GM23338 (cell line): Measurements from ENCODE around the gene DHX29. TPM values are rescaled to one million over a fixed set of nuclear protein-coding genes. Genes with fewer than 3 reads are reported as not detected.

Source experiments
- ATAC-seq: fragments of 200-7000 bp; cut with Tn5 transposase; 3 replicates; pipeline ENCODE4 v1.9.1; 2020
- DNase-seq: peaks from one replicate; pipeline ENCODE4 v3.0.0-alpha.2; 2015; ENCODE audit warnings: low spot score
- H2AFZ ChIP-seq: fragments of 200-600 bp; sonication (generic); 2 replicates; pipeline ENCODE4 v1.8.0; 2016; ENCODE audit warnings: antibody characterized with exemption, mild to moderate bottlenecking, moderate library complexity
- H3F3A ChIP-seq: fragments of 200-600 bp; sonication (generic); replicated peaks from 2 replicates; pipeline ENCODE4 v1.8.0; 2017; ENCODE audit warnings: antibody characterized with exemption, mixed run types, low read depth
- H3K27ac ChIP-seq: fragments of 200-600 bp; sonication (generic); 2 replicates; pipeline ENCODE4 v1.6.1; 2016; ENCODE audit warnings: low read depth
- H3K27me3 ChIP-seq: fragments of 200-600 bp; sonication (generic); 2 replicates; pipeline ENCODE4 v1.8.0; 2016; ENCODE audit warnings: mild to moderate bottlenecking, mixed run types, moderate library complexity; ENCODE audit not compliant: insufficient read depth
- H3K36me3 ChIP-seq: fragments of 200-600 bp; sonication (generic); 2 replicates; pipeline ENCODE4 v1.8.0; 2016; ENCODE audit warnings: mild to moderate bottlenecking; ENCODE audit not compliant: insufficient read depth
- H3K4me1 ChIP-seq: fragments of 200-600 bp; sonication (generic); 2 replicates; pipeline ENCODE4 v1.8.0; 2016; ENCODE audit warnings: mild to moderate bottlenecking, moderate library complexity; ENCODE audit not compliant: insufficient read depth
- H3K4me2 ChIP-seq: fragments of 200-600 bp; sonication (generic); 2 replicates; pipeline ENCODE4 v1.7.1; 2017; ENCODE audit warnings: mixed run types
- H3K4me3 ChIP-seq: fragments of 200-600 bp; sonication (generic); 2 replicates; pipeline ENCODE4 v1.6.1; 2016; ENCODE audit warnings: mixed run types
- H3K79me2 ChIP-seq: fragments of 200-600 bp; sonication (generic); replicated peaks from 2 replicates; pipeline ENCODE4 v1.8.0; 2017; ENCODE audit warnings: mild to moderate bottlenecking; ENCODE audit not compliant: insufficient read depth
- H3K9me2 ChIP-seq: fragments of 200-600 bp; sonication (generic); 2 replicates; pipeline ENCODE4 v1.8.0; 2017; ENCODE audit not compliant: insufficient read depth
- H4K20me1 ChIP-seq: fragments of 200-600 bp; sonication (generic); replicated peaks from 2 replicates; pipeline ENCODE4 v1.8.0; 2017; ENCODE audit warnings: mild to moderate bottlenecking; ENCODE audit not compliant: insufficient read depth
- H3K27ac Mint-ChIP-seq: 2 replicates; pipeline ENCODE4 v1.8.0; 2020; ENCODE audit warnings: inconsistent platforms, mild to moderate bottlenecking, moderate library complexity, mixed read lengths
- H3K27me3 Mint-ChIP-seq: 3 replicates; pipeline ENCODE4 v1.8.0; 2022; ENCODE audit warnings: low read depth, mild to moderate bottlenecking, moderate library complexity, mixed read lengths, inconsistent platforms; ENCODE audit not compliant: insufficient read depth, poor library complexity
- H3K36me3 Mint-ChIP-seq: 3 replicates; pipeline ENCODE4 v1.8.0; 2021; ENCODE audit warnings: low read depth, mild to moderate bottlenecking, inconsistent platforms, moderate library complexity, mixed read lengths
- H3K4me1 Mint-ChIP-seq: 3 replicates; pipeline ENCODE4 v1.8.0; 2020; ENCODE audit warnings: mild to moderate bottlenecking, inconsistent platforms, mixed read lengths
- H3K4me3 Mint-ChIP-seq: 3 replicates; pipeline ENCODE4 v1.8.0; 2021; ENCODE audit warnings: moderate library complexity, mild to moderate bottlenecking, inconsistent platforms, mixed read lengths
- H3K9me3 Mint-ChIP-seq: 3 replicates; pipeline ENCODE4 v1.8.0; 2020; ENCODE audit warnings: moderate library complexity, mild to moderate bottlenecking, inconsistent platforms, mixed read lengths
- CTCF ChIP-seq, 2 experiments: fragments of 200-600 bp in 1 of 2; sonication (generic) in 1 of 2; conservative IDR thresholded peaks; 2 replicates each; pipeline versions ENCODE4 v1.5.1 to v1.6.1; 2016 to 2017; ENCODE audit warnings: antibody characterized with exemption in 2 of 2, low read depth in 2 of 2, mild to moderate bottlenecking in 2 of 2, moderate library complexity in 1 of 2
- EZH2 ChIP-seq: fragments of 200-600 bp; sonication (generic); IDR thresholded peaks from one replicate; pipeline ENCODE4 v1.8.0; 2017; ENCODE audit warnings: antibody characterized with exemption, mild to moderate bottlenecking, low read depth; ENCODE audit not compliant: unreplicated experiment
- EZH2phosphoT487 ChIP-seq: fragments of 200-600 bp; sonication (generic); IDR thresholded peaks from one replicate; pipeline ENCODE4 v1.8.1; 2018; ENCODE audit warnings: antibody characterized with exemption; ENCODE audit not compliant: unreplicated experiment
- NANOG ChIP-seq: IDR thresholded peaks from 2 replicates; pipeline ENCODE4 v1.6.1; 2016; ENCODE audit warnings: antibody characterized with exemption, borderline replicate concordance
- ZNF114 ChIP-seq: fragments of 250-450 bp; sonication (Bioruptor Pico); IDR thresholded peaks from 2 replicates; pipeline ENCODE4 v1.5.0; 2020; ENCODE audit warnings: mild to moderate bottlenecking, moderate library complexity
- polyA plus RNA-seq: library from polyadenylated mRNA; unstranded; fragments of >200 nt; fragmentation: Nextera tagmentation; extraction: Ambion mirVana; gene quantifications from 2 replicates; pipeline ENCODE4 v1.2.1, GENCODE V29; 2016
- total RNA-seq: library from RNA; depleted of rRNA; stranded (reverse); fragments of >200 nt; shearing (Covaris generic); gene quantifications from 2 replicates; pipeline ENCODE4 v1.2.3, GENCODE V29; 2014
- TF ChIP-seq, protein P1 (sequence below): IDR thresholded peaks from 2 replicates; pipeline ENCODE4 v1.6.1; 2016; ENCODE audit warnings: antibody characterized with exemption

Gene DHX29
- total and polyA plus RNA-seq, 2 experiments from 2014 or later = 34.6 to 137 TPM

- H3K27ac Mint-ChIP-seq = no peak overlapping the region
- peak overlapping the region; percentile 86 for H2AFZ ChIP-seq
- H3K27ac ChIP-seq = no peak overlapping the region
- H3K27me3 ChIP-seq = peaks cover 100% of the 10 kb centered on the region
- H3K79me2 ChIP-seq = no peaks in the 10 kb centered on the region
- no peaks in the 10 kb centered on the region for H3K9me2 ChIP-seq
- H3K27me3 Mint-ChIP-seq = peaks cover 93% of the 10 kb centered on the region
- peak overlapping the region; percentile 71 for H3K4me2 ChIP-seq
- H3K9me3 Mint-ChIP-seq = peaks cover 2% of the 10 kb centered on the region; the same call in 1 of the 3 replicates
- peaks cover 15% of the 10 kb centered on the region for H3F3A ChIP-seq
- DNase-seq (peak; percentile 68), ATAC-seq (peak; percentile 2)
- H3K4me1 ChIP-seq = peaks cover 28% of the 10 kb centered on the region
- no peaks in the 10 kb centered on the region for H3K36me3 ChIP-seq
- H3K36me3 Mint-ChIP-seq = no peaks in the 10 kb centered on the region
- peaks cover 33% of the 10 kb centered on the region for H4K20me1 ChIP-seq
- H3K4me1 Mint-ChIP-seq = peaks cover 45% of the 10 kb centered on the region
- H3K4me3 ChIP-seq = peak overlapping the region; percentile 47; the same call in 1 of the 2 replicates
- peak overlapping the region; percentile 49 for H3K4me3 Mint-ChIP-seq
- TF ChIP-seq EZH2 (peak; percentile 99), EZH2phosphoT487 (peak; percentile 92), CTCF (conservative IDR thresholded peaks at IDR 0.05; ENCODE audit: low read depth in 2 of 2) (no peak)
Observed at GRCh38 chr5:55222985-55223811, 84.3 kb downstream of the DHX29 start.

GRCh38 chr5:55222092-55222984 lies 85.2 kb downstream of the DHX29 start:
- DNase-seq (peak; percentile 39), ATAC-seq (no peak)
- Histone ChIP-seq H3F3A (peaks cover 8% of the 10 kb centered on the region; the same call in 1 of the 2 replicates), H3K79me2 (no peaks in the 10 kb centered on the region), H3K4me2 (peak overlapping the region; percentile 71), H4K20me1 (peaks cover 28% of the 10 kb centered on the region), H3K9me2 (no peaks in the 10 kb centered on the region), H3K27me3 (peaks cover 95% of the 10 kb centered on the region), H3K4me1 (peaks cover 21% of the 10 kb centered on the region), H3K4me3 (peak overlapping the region; percentile 47; the same call in 1 of the 2 replicates), H3K36me3 (no peaks in the 10 kb centered on the region), H2AFZ (no peak overlapping the region), H3K27ac (no peak overlapping the region)
- no peak for TF ChIP-seq ZNF114 (CRISPR knock-in tag)
- no peak for TF ChIP-seq NANOG
- TF ChIP-seq EZH2 = peak; percentile 95
- TF ChIP-seq, protein P1, sequence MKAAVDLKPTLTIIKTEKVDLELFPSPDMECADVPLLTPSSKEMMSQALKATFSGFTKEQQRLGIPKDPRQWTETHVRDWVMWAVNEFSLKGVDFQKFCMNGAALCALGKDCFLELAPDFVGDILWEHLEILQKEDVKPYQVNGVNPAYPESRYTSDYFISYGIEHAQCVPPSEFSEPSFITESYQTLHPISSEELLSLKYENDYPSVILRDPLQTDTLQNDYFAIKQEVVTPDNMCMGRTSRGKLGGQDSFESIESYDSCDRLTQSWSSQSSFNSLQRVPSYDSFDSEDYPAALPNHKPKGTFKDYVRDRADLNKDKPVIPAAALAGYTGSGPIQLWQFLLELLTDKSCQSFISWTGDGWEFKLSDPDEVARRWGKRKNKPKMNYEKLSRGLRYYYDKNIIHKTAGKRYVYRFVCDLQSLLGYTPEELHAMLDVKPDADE = no peak
- TF ChIP-seq EZH2phosphoT487 = peak; percentile 97
- peaks cover 42% of the 10 kb centered on the region for H3K4me1 Mint-ChIP-seq
- peak overlapping the region; percentile 49 for H3K4me3 Mint-ChIP-seq
- H3K36me3 Mint-ChIP-seq = no peaks in the 10 kb centered on the region
- H3K27ac Mint-ChIP-seq = no peak overlapping the region
- peaks cover 2% of the 10 kb centered on the region; the same call in 1 of the 3 replicates for H3K9me3 Mint-ChIP-seq
- H3K27me3 Mint-ChIP-seq = peaks cover 87% of the 10 kb centered on the region
